ENCODE data around the gene IPO11.

DNA sequence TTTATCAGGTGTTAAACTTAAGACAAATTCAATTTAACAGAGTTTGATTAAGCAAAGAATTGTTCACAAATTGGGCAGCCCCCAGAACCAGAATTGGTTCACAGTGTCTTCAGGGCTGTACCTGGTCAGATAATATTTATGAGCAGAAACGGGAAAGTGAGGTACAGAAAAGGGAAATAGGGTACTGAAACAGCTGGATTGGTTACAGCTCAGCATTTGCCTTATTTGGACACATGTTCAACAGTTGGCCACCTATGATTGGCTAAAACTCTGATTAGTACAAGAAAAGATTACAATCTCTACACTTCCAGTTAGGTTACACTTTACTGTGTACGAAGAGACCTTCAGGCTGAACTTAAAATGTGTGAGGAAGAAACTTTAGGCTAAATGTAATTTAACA, 184.8 kb downstream of the IPO11 start:
- TF ChIP-seq POLR2A (IDR thresholded peaks at IDR 0.05), result no peak
- TF ChIP-seq, protein P1, sequence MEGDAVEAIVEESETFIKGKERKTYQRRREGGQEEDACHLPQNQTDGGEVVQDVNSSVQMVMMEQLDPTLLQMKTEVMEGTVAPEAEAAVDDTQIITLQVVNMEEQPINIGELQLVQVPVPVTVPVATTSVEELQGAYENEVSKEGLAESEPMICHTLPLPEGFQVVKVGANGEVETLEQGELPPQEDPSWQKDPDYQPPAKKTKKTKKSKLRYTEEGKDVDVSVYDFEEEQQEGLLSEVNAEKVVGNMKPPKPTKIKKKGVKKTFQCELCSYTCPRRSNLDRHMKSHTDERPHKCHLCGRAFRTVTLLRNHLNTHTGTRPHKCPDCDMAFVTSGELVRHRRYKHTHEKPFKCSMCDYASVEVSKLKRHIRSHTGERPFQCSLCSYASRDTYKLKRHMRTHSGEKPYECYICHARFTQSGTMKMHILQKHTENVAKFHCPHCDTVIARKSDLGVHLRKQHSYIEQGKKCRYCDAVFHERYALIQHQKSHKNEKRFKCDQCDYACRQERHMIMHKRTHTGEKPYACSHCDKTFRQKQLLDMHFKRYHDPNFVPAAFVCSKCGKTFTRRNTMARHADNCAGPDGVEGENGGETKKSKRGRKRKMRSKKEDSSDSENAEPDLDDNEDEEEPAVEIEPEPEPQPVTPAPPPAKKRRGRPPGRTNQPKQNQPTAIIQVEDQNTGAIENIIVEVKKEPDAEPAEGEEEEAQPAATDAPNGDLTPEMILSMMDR (IDR thresholded peaks at IDR 0.05), result no peak
